Endothelial cell of umbilical vein (primary cell): ENCODE data around the gene NADSYN1.

Source experiments
- EZH2 ChIP-seq: IDR thresholded peaks from 2 replicates; pipeline ENCODE4 v1.6.1; 2012; ENCODE audit warnings: borderline replicate concordance, low read depth, mild to moderate bottlenecking, moderate library complexity, low read length, inconsistent platforms; ENCODE audit not compliant: severe bottlenecking
- GATA2 ChIP-seq: IDR thresholded peaks from 2 replicates; pipeline ENCODE4 v1.7.0; 2011; ENCODE audit warnings: low read depth, mild to moderate bottlenecking, moderate library complexity, mixed read lengths, low read length; ENCODE audit not compliant: insufficient read length, insufficient read depth
- POLR2A ChIP-seq: IDR thresholded peaks from 2 replicates; pipeline ENCODE4 v1.6.1; 2012; ENCODE audit warnings: low read depth, mild to moderate bottlenecking, control low read depth, low read length
- POLR2AphosphoS5 ChIP-seq: IDR thresholded peaks from 2 replicates; pipeline ENCODE4 v1.6.1; 2012; ENCODE audit warnings: low read depth, mild to moderate bottlenecking, control low read depth, low read length, moderate library complexity; ENCODE audit not compliant: insufficient read depth
- TF ChIP-seq, protein P1 (sequence below), 2 donors: IDR thresholded peaks; 1 replicate in 1 of 2; 2 replicates in 1 of 2; pipeline ENCODE4 v1.5.1; 2011; ENCODE audit warnings: low read length in 2 of 2, mild to moderate bottlenecking in 2 of 2, moderate library complexity in 2 of 2, control low read depth in 1 of 2, inconsistent platforms in 1 of 2, low read depth in 1 of 2; ENCODE audit not compliant: insufficient read depth in 1 of 2; ENCODE audit errors: extremely low read depth in 1 of 2

DNA sequence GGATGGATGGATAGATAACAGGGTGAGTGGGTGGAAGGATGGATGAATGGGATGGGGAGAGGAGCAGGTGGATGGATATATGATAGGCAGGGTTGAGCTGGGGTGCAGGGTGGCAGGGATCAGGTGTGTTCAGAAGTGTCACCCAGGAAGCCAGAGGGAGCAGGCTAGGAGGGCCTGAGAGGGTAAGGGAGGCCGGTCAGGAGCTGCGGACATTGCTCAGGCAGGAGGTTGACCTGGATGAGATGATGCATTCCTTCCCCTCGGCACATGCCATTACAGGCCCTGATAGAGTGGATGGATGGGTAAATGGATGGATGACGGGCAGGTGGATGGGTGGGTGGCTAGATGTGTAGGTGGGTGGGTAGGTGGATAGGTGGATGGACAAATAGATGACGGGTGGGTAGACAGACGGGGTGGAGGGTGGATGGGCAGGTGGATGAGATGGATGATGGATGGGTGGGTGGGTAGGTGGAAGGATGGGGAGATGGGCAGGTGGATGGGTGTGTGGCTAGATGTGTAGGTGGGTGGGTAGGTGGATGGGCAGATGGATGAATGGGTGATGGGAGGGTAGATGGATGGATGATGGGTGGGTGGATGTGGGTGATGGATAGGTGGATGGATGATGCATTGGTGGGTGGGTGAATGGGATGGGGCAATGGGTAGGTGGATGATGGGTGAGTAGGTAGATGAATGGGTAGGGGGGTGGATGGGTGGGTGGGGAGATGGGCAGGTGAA, 12.8 kb upstream of the NADSYN1 start:
- TF ChIP-seq POLR2AphosphoS5 (no peak), GATA2 (no peak), EZH2 (no peak), POLR2A (no peak)
- TF ChIP-seq, protein P1, sequence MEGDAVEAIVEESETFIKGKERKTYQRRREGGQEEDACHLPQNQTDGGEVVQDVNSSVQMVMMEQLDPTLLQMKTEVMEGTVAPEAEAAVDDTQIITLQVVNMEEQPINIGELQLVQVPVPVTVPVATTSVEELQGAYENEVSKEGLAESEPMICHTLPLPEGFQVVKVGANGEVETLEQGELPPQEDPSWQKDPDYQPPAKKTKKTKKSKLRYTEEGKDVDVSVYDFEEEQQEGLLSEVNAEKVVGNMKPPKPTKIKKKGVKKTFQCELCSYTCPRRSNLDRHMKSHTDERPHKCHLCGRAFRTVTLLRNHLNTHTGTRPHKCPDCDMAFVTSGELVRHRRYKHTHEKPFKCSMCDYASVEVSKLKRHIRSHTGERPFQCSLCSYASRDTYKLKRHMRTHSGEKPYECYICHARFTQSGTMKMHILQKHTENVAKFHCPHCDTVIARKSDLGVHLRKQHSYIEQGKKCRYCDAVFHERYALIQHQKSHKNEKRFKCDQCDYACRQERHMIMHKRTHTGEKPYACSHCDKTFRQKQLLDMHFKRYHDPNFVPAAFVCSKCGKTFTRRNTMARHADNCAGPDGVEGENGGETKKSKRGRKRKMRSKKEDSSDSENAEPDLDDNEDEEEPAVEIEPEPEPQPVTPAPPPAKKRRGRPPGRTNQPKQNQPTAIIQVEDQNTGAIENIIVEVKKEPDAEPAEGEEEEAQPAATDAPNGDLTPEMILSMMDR (IDR thresholded peaks at IDR 0.05; ENCODE audit: extremely low read depth in 1 of 2, insufficient read depth in 1 of 2, low read depth in 1 of 2, low read length in 2 of 2), result no peak
